Muscle of arm (tissue), 12 donors: ENCODE data around the gene IL4R. TPM values are rescaled to one million over a fixed set of nuclear protein-coding genes. Genes with fewer than 3 reads are reported as not detected.
A peak's percentile ranks its signal among the peaks of the same experiment; 100 is the strongest.
"Not testable (repeated sequence)": the region's sequence is repeated elsewhere in the genome, so short reads cannot be mapped to it uniquely, and the experiment has no call there.

Experiments used
- DNase-seq: peaks from one replicate; pipeline ENCODE4 v3.0.0-alpha.2; 2013
- polyA plus RNA-seq, 12 donors: library from polyadenylated mRNA; unstranded; fragments of 120-200 nt; gene quantifications; one replicate each; pipeline ENCODE4 v1.2.1, GENCODE V29; 2013; ENCODE audit not compliant: insufficient read length in 12 of 12

The IL4R gene
- polyA plus RNA-seq, 12 donors: 8.6 to 39.4 (median 13.2) TPM; not detected in 1

- peak; percentile 47 for DNase-seq
Measured at GRCh38 chr16:27326738-27327585, 13.2 kb downstream of the IL4R start.

GRCh38 chr16:27327586-27327915, 13.8 kb downstream of the IL4R start:
- DNase-seq: no peak

- no peak for DNase-seq
Measured at GRCh38 chr16:27328937-27329336, 15.2 kb downstream of the IL4R start.

GRCh38 chr16:27329376-27330079, 15.8 kb downstream of the IL4R start:
- DNase-seq: not testable (repeated sequence)

GRCh38 chr16:27330542-27330941, 16.8 kb downstream of the IL4R start:
- DNase-seq: peak; percentile 51

GRCh38 chr16:27332105-27332504, 18.3 kb downstream of the IL4R start:
- DNase-seq: no peak

GRCh38 chr16:27333104-27333503, 19.3 kb downstream of the IL4R start:
- no peak for DNase-seq

GRCh38 chr16:27333549-27333948, 19.8 kb downstream of the IL4R start:
- DNase-seq: no peak

- no peak for DNase-seq
Measured at GRCh38 chr16:27334192-27334764, 20.5 kb downstream of the IL4R start.

- no peak for DNase-seq
Measured at GRCh38 chr16:27334838-27335237, 21.1 kb downstream of the IL4R start.

- no peak for DNase-seq
Measured at GRCh38 chr16:27335349-27336053, 21.7 kb downstream of the IL4R start.

GRCh38 chr16:27337024-27337423, 23.2 kb downstream of the IL4R start:
- no peak for DNase-seq

- DNase-seq: no peak
Measured at GRCh38 chr16:27339180-27339579, 25.4 kb downstream of the IL4R start.

- DNase-seq: no peak
Measured at GRCh38 chr16:27340654-27341053, 26.9 kb downstream of the IL4R start.

GRCh38 chr16:27341549-27341948, 27.8 kb downstream of the IL4R start:
- DNase-seq: no peak

- no peak for DNase-seq
Measured at GRCh38 chr16:27341971-27342370, 28.2 kb downstream of the IL4R start.

GRCh38 chr16:27344721-27345120, 30.9 kb downstream of the IL4R start:
- no peak for DNase-seq

- no peak for DNase-seq
Measured at GRCh38 chr16:27345201-27345600, 31.4 kb downstream of the IL4R start.

GRCh38 chr16:27346819-27347218, 33.0 kb downstream of the IL4R start:
- DNase-seq: no peak

- DNase-seq: no peak
Measured at GRCh38 chr16:27347930-27348685, 34.3 kb downstream of the IL4R start.

- no peak for DNase-seq
Measured at GRCh38 chr16:27349276-27349675, 35.5 kb downstream of the IL4R start.

- DNase-seq: no peak
Measured at GRCh38 chr16:27350006-27350405, 36.2 kb downstream of the IL4R start.
